ENCODE results near the gene FCER1G.
A peak's percentile ranks its signal among the peaks of the same experiment; 100 is the strongest.

Gene FCER1G

GRCh38 chr1:161206411-161207140 is 8.5 kb upstream of the FCER1G start:
- Mint-ChIP-seq H3K36me3 (ENCODE audit: low read depth) (peaks cover 53% of the 10 kb centered on the region), H3K27me3 (ENCODE audit: low read depth) (no peaks in the 10 kb centered on the region), H3K4me1 (peaks cover 27% of the 10 kb centered on the region), H3K9me3 (no peaks in the 10 kb centered on the region), H3K27ac (no peak overlapping the region), H3K4me3 (no peak overlapping the region)
- TF ChIP-seq CTCF (IDR thresholded peaks at IDR 0.05; ENCODE audit: unreplicated experiment in 3 of 3), result no peak

DNA sequence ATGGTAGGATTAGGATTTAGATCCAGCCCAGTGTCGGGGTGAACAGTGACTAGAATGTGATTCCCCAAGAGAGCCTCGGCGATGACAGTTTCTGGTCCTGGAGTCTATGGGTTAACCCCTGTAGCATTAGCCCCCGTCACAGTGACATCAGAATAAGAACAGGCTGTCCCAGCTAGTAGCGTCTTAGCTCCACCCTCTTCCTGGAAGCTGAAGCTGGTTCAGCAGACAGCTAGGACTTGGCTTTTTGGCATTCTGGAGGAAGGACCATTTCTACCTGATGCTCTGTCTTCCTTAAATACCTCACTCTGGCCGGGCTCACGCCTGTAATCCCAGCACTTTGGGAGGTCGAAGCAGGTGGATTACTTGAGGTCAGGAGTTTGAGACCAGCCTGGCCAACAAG is 7.9 kb upstream of the FCER1G start:
- Mint-ChIP-seq H3K4me1 (peaks cover 21% of the 10 kb centered on the region), H3K4me3 (no peak overlapping the region), H3K27ac (no peak overlapping the region), H3K36me3 (ENCODE audit: low read depth) (peaks cover 59% of the 10 kb centered on the region), H3K9me3 (no peaks in the 10 kb centered on the region), H3K27me3 (ENCODE audit: low read depth) (no peaks in the 10 kb centered on the region)
- TF ChIP-seq CTCF (IDR thresholded peaks at IDR 0.05; ENCODE audit: unreplicated experiment in 3 of 3), result no peak

DNA sequence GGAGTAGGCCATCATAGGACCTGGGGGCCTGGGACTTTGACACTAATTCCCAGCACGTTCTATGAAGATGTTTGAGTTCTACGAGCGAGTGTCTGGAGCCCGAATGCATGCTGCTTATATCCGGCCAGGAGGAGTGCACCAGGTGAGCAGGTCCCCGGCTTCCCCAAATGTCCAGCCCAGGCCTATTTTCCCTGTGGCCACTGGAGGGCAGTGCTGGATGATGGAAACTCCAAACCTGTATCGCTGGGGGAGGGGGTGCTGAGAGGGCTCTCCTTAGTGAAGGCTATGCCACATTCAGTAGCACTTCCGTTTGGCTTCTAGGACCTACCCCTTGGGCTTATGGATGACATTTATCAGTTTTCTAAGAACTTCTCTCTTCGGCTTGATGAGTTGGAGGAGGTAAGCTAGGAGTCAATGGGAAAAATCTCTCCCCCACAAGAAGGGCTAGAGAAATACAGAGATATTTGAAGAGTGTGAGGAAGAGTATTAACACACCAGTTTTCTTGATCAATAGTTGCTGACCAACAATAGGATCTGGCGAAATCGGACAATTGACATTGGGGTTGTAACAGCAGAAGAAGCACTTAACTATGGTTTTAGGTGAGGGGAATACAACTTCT is 5.2 kb upstream of the FCER1G start:
- H3K4me3 Mint-ChIP-seq, result no peak overlapping the region
- H3K9me3 Mint-ChIP-seq, result no peaks in the 10 kb centered on the region
- H3K27ac Mint-ChIP-seq, result peak overlapping the region in 1 of 3 experiments; percentile 6
- peak; percentile 83 to 91 (median 83) for TF ChIP-seq CTCF (IDR thresholded peaks at IDR 0.05; ENCODE audit: unreplicated experiment in 3 of 3)
- H3K4me1 Mint-ChIP-seq, result peaks cover 12% of the 10 kb centered on the region
- peaks cover 73% of the 10 kb centered on the region for H3K36me3 Mint-ChIP-seq (ENCODE audit: low read depth)
- no peaks in the 10 kb centered on the region for H3K27me3 Mint-ChIP-seq (ENCODE audit: low read depth)

DNA sequence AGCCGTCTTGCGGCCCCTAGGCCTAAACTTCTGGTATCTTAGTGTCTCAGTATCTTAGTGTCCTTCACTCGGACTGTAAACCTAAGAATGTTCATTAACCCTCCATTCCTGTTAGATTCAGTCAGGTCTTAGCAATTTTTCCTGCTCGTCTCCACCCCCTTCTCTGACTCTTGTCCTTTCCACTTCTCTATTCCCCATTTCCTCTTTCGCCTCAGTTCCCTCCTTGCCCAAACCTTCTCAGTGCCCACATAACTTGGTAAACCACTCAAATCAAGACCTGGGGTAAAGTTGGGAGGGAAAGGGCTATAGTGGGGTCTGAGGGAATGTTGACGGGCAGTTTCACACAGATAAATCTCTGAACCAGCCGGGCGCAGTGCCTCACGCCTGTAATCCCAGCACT is 726 bp upstream of the FCER1G start:
- Mint-ChIP-seq H3K27ac (no peak overlapping the region), H3K9me3 (no peaks in the 10 kb centered on the region), H3K4me1 (no peaks in the 10 kb centered on the region), H3K4me3 (no peak overlapping the region), H3K36me3 (ENCODE audit: low read depth) (peaks cover 53% of the 10 kb centered on the region), H3K27me3 (ENCODE audit: low read depth) (no peaks in the 10 kb centered on the region)
- no peak for TF ChIP-seq CTCF (IDR thresholded peaks at IDR 0.05; ENCODE audit: unreplicated experiment in 3 of 3)

DNA sequence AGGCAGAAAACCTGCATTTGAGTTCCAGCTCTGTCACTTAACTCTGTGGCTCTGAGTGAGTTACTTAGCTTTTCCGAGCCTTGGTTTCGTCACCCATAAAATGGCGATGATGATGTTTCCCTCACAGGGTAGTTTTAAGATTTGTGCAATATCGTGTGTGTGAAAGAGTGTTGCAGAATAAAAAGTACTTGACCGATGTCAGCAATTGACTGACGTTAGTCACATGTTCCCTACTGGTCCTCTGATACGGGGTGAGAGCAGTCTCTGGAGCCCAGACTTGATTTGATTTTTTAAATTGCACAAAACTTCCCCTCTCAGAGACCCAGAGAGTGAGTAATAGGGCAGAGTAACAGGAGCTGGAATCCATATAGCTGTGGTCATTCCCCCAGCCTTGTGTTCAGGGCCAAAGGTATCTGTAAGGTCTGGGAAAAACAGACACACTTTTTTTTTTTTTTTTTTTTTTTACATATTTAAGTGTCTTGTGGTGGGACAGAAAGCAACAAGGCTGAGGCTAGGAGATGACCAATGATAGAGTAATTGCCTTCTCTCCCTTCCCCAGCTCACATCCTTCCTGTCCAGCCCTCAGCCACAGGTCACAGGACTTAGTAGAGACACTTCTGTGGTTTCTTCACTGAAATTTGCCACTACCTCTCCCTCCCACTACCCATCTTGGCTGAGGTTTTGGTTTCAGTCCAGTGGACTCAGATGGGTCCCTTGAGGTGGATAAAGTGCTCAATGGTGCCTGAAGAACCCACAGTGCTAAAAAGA is 2.0 kb downstream of the FCER1G start:
- Mint-ChIP-seq H3K27me3 (ENCODE audit: low read depth) (no peaks in the 10 kb centered on the region), H3K27ac (peak overlapping the region; percentile 18 to 91 (median 65)), H3K36me3 (ENCODE audit: low read depth) (peaks cover 28% of the 10 kb centered on the region), H3K4me3 (no peak overlapping the region), H3K4me1 (no peaks in the 10 kb centered on the region), H3K9me3 (no peaks in the 10 kb centered on the region)
- no peak for TF ChIP-seq CTCF (IDR thresholded peaks at IDR 0.05; ENCODE audit: unreplicated experiment in 3 of 3)
